Body of pancreas (tissue), 4 donors: ENCODE data around the gene NFIC.

ENCODE experiments used
- CTCF ChIP-seq, 7 experiments: fragments of 450-650 bp in 4 of 7; fragments of 200-600 bp in 3 of 7; sonication (generic) in 3 of 7; IDR thresholded peaks; one replicate each; pipeline ENCODE4 v1.5.1; 2016 to 2019; ENCODE audit warnings: antibody characterized with exemption in 7 of 7
- POLR2A ChIP-seq, 3 donors: fragments of 450-650 bp; IDR thresholded peaks; one replicate each; pipeline ENCODE4 v1.6.1; 2016; ENCODE audit warnings: antibody characterized with exemption in 3 of 3, mild to moderate bottlenecking in 2 of 3

- no peak for TF ChIP-seq CTCF (IDR thresholded peaks at IDR 0.05)
- no peak for TF ChIP-seq POLR2A (IDR thresholded peaks at IDR 0.05)
Observed at GRCh38 chr19:3319643-3320353, 46.6 kb upstream of the NFIC start.
